HG02678 (cell line): ENCODE results near the gene NLGN1.

Source experiments
- ATAC-seq: cut with Tn5 transposase; IDR thresholded peaks from one replicate; pipeline ENCODE4 v1.9.1; 2021; ENCODE audit warnings: mild to moderate bottlenecking, moderate library complexity; ENCODE audit not compliant: unreplicated experiment

NLGN1 gene

GRCh38 chr3:174060431-174060830 is 662.9 kb downstream of the NLGN1 start:
- no peak for ATAC-seq

GRCh38 chr3:174061162-174061561 is 663.6 kb downstream of the NLGN1 start:
- no peak for ATAC-seq

- ATAC-seq: no peak
Observed at GRCh38 chr3:174061731-174062130, 664.2 kb downstream of the NLGN1 start.

- no peak for ATAC-seq
Observed at GRCh38 chr3:174062923-174063322, 665.4 kb downstream of the NLGN1 start.

- no peak for ATAC-seq
Observed at GRCh38 chr3:174068035-174068434, 670.5 kb downstream of the NLGN1 start.

GRCh38 chr3:174072675-174073074 is 675.1 kb downstream of the NLGN1 start:
- no peak for ATAC-seq

- no peak for ATAC-seq
Observed at GRCh38 chr3:174083706-174084105, 686.2 kb downstream of the NLGN1 start.

GRCh38 chr3:174089592-174089991 is 692.0 kb downstream of the NLGN1 start:
- no peak for ATAC-seq

GRCh38 chr3:174094669-174095068 is 697.1 kb downstream of the NLGN1 start:
- ATAC-seq: no peak

- no peak for ATAC-seq
Observed at GRCh38 chr3:174097686-174098085, 700.1 kb downstream of the NLGN1 start.

GRCh38 chr3:174098746-174099145 is 701.2 kb downstream of the NLGN1 start:
- no peak for ATAC-seq

- no peak for ATAC-seq
Observed at GRCh38 chr3:174099724-174100123, 702.2 kb downstream of the NLGN1 start.

- no peak for ATAC-seq
Observed at GRCh38 chr3:174100744-174101143, 703.2 kb downstream of the NLGN1 start.

- no peak for ATAC-seq
Observed at GRCh38 chr3:174101244-174101643, 703.7 kb downstream of the NLGN1 start.

GRCh38 chr3:174102274-174102673 is 704.7 kb downstream of the NLGN1 start:
- no peak for ATAC-seq

GRCh38 chr3:174102866-174103265 is 705.3 kb downstream of the NLGN1 start:
- ATAC-seq: no peak

- ATAC-seq: no peak
Observed at GRCh38 chr3:174110761-174111160, 713.2 kb downstream of the NLGN1 start.

GRCh38 chr3:174111776-174112175 is 714.2 kb downstream of the NLGN1 start:
- ATAC-seq: no peak

- ATAC-seq: no peak
Observed at GRCh38 chr3:174116421-174116820, 718.9 kb downstream of the NLGN1 start.

- no peak for ATAC-seq
Observed at GRCh38 chr3:174120997-174121396, 723.5 kb downstream of the NLGN1 start.

- ATAC-seq: no peak
Observed at GRCh38 chr3:174122411-174122810, 724.9 kb downstream of the NLGN1 start.

- ATAC-seq: no peak
Observed at GRCh38 chr3:174125267-174125824, 727.8 kb downstream of the NLGN1 start.

GRCh38 chr3:174126990-174127758 is 729.6 kb downstream of the NLGN1 start:
- ATAC-seq: no peak
